Measurements from ENCODE around the gene TVP23A. TPM values are rescaled to one million over a fixed set of nuclear protein-coding genes. Genes with fewer than 3 reads are reported as not detected.

Gene TVP23A
- total and polyA plus RNA-seq, 2 donors (not counting 1 experiment from before 2014, with no cell fraction given), result 0.37 to 3.2 TPM

GRCh38 chr16:10752843-10753523 lies 65.6 kb downstream of the TVP23A start:
- no peaks in the 10 kb centered on the region for H3K27me3 Mint-ChIP-seq
- H3K9me3 Mint-ChIP-seq (ENCODE audit: insufficient read depth), result no peaks in the 10 kb centered on the region
- Histone ChIP-seq H3K9ac (ENCODE audit: low read length) (peak overlapping the region; percentile 25), H3K9me3 (ENCODE audit: control extremely low read depth in 1 of 3, control insufficient read depth in 2 of 3, insufficient read depth in 1 of 3, low read length in 2 of 3) (no peaks in the 10 kb centered on the region), H3K4me2 (replicated peaks; ENCODE audit: low read depth, low read length, poor library complexity, severe bottlenecking) (peak overlapping the region; percentile 69), H2AFZ (ENCODE audit: insufficient read depth, low read depth, low read length, poor library complexity, severe bottlenecking) (no peak overlapping the region), H3K4me1 (ENCODE audit: control insufficient read depth in 2 of 2, insufficient read depth in 2 of 2, low read length in 2 of 2) (peaks cover 19 to 41% of the 10 kb centered on the region in 2 donors), H3K27me3 (replicated peaks in 1 of 4; ENCODE audit: control extremely low read depth in 1 of 4, control insufficient read depth in 3 of 4, insufficient read depth in 4 of 4, low read length in 3 of 4) (no peaks in the 10 kb centered on the region), H3K79me2 (ENCODE audit: control insufficient read depth, insufficient read depth, low read length) (peaks cover 42% of the 10 kb centered on the region), H4K20me1 (ENCODE audit: control insufficient read depth, insufficient read depth, low read length, poor library complexity, severe bottlenecking) (peaks cover 13% of the 10 kb centered on the region), H3K27ac (ENCODE audit: low read length in 2 of 2) (peak overlapping the region; percentile 75 to 76), H3K4me3 (ENCODE audit: control extremely low read depth in 1 of 5, extremely low read depth in 1 of 5, insufficient read depth in 1 of 5, low read depth in 2 of 5, low read length in 4 of 5) (peak overlapping the region in 1 of 5 experiments; percentile 20), H3K36me3 (replicated peaks in 1 of 2; ENCODE audit: control extremely low read depth in 1 of 2, control insufficient read depth in 1 of 2, extremely low read depth in 1 of 2, insufficient read depth in 2 of 2, low read length in 1 of 2) (peaks cover 0 to 49% of the 10 kb centered on the region in 2 experiments)
- H3K4me1 Mint-ChIP-seq, result peaks cover 52% of the 10 kb centered on the region
- TF ChIP-seq EZH2 (IDR thresholded peaks at IDR 0.05; ENCODE audit: borderline replicate concordance, insufficient read depth, low read depth, low read length, poor library complexity, severe bottlenecking) (no peak), CTCF (IDR thresholded peaks at IDR 0.05) (no peak)
- 0% methylated on average over 4 of the region's 10 CpGs for WGBS (ENCODE audit: insufficient coverage)
- CTCF ChIA-PET, result interaction anchor here (0.7 to 4.3 kb wide), 8 partner anchors 54 to 238 kb away, joined by 3 to 33 read pairs (median 8); partner anchors contain the start of gene CIITA
- ATAC-seq (ENCODE audit: low read depth), result peak; percentile 82
- DNase-seq, result peak; percentile 86
- POLR2A ChIA-PET, result interaction anchor here (0.6 to 1.6 kb wide), 6 partner anchors 9 to 223 kb away, joined by 3 to 20 read pairs (median 6); partner anchors contain the start of genes CIITA and NUBP1
- H3K27ac Mint-ChIP-seq, result peak overlapping the region; percentile 73
- peak overlapping the region; percentile 54 for H3K4me3 Mint-ChIP-seq
- intact Hi-C loops (cut with micrococcal nuclease), result loop anchor here (1.0 to 5.0 kb wide), 3 partner anchors 9 to 165 kb away; no protein-coding TSS in a partner anchor

DNA sequence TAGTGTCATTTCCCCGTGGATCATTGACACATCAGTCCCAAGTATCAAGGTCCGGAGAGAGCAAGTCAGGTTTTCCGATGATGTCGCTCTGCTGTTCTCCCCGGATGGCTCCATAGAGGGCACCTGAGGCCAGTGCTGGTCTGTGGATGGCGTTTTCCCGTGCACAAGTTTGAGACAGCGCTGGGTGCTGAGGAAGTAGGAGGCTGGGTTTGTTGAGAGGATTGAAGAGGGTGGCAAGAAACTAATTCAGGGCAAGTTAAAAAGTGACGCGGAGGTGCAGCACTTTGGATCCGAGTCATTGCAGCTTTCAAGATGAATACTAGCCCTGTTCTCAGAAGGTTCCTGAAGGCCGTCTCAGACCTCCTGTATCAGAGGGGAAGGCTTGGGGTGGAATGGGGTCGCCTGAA lies 67.3 kb downstream of the TVP23A start:
- Histone ChIP-seq H3K4me2 (replicated peaks; ENCODE audit: low read depth, low read length, poor library complexity, severe bottlenecking) (no peak overlapping the region), H3K27me3 (replicated peaks in 1 of 4; ENCODE audit: control extremely low read depth in 1 of 4, control insufficient read depth in 3 of 4, insufficient read depth in 4 of 4, low read length in 3 of 4) (no peaks in the 10 kb centered on the region), H3K9me3 (ENCODE audit: control extremely low read depth in 1 of 3, control insufficient read depth in 2 of 3, insufficient read depth in 1 of 3, low read length in 2 of 3) (no peaks in the 10 kb centered on the region), H3K79me2 (ENCODE audit: control insufficient read depth, insufficient read depth, low read length) (peaks cover 40% of the 10 kb centered on the region), H3K4me1 (ENCODE audit: control insufficient read depth in 2 of 2, insufficient read depth in 2 of 2, low read length in 2 of 2) (peaks cover 19 to 41% of the 10 kb centered on the region in 2 donors), H3K36me3 (replicated peaks in 1 of 2; ENCODE audit: control extremely low read depth in 1 of 2, control insufficient read depth in 1 of 2, extremely low read depth in 1 of 2, insufficient read depth in 2 of 2, low read length in 1 of 2) (peaks cover 0 to 48% of the 10 kb centered on the region in 2 experiments), H3K9ac (ENCODE audit: low read length) (no peak overlapping the region), H3K4me3 (ENCODE audit: control extremely low read depth in 1 of 5, extremely low read depth in 1 of 5, insufficient read depth in 1 of 5, low read depth in 2 of 5, low read length in 4 of 5) (no peak overlapping the region), H4K20me1 (ENCODE audit: control insufficient read depth, insufficient read depth, low read length, poor library complexity, severe bottlenecking) (peaks cover 13% of the 10 kb centered on the region), H2AFZ (ENCODE audit: insufficient read depth, low read depth, low read length, poor library complexity, severe bottlenecking) (no peak overlapping the region), H3K27ac (ENCODE audit: low read length in 2 of 2) (no peak overlapping the region)
- ChIA-PET CTCF (interaction anchor here (2.9 to 4.3 kb wide), 2 partner anchors 126 to 167 kb away, joined by 12 to 33 read pairs; partner anchors contain the start of gene CIITA), POLR2A (no interaction called here)
- intact Hi-C loops (cut with micrococcal nuclease), result loop anchor here (5.0 kb wide), 1 partner anchor 56 kb away; no protein-coding TSS in a partner anchor
- no peak for TF ChIP-seq CTCF (IDR thresholded peaks at IDR 0.05)
- peak overlapping the region; percentile 79 for H3K27ac Mint-ChIP-seq
- no peaks in the 10 kb centered on the region for H3K9me3 Mint-ChIP-seq (ENCODE audit: insufficient read depth)
- H3K4me1 Mint-ChIP-seq, result peaks cover 52% of the 10 kb centered on the region
- H3K27me3 Mint-ChIP-seq, result no peaks in the 10 kb centered on the region
- 81% methylated on average over 12 of the region's 13 CpGs for WGBS (ENCODE audit: insufficient coverage)
- peak overlapping the region; percentile 48 for H3K4me3 Mint-ChIP-seq
- DNase-seq (no peak), ATAC-seq (ENCODE audit: low read depth) (no peak)
